ENCODE data around the gene FSIP1. TPM values are rescaled to one million over a fixed set of nuclear protein-coding genes. Genes with fewer than 3 reads are reported as not detected.

The FSIP1 gene
- total RNA-seq, 4 donors from 2014 or later, result 0.83 to 4.6 (median 1.4) TPM

DNA sequence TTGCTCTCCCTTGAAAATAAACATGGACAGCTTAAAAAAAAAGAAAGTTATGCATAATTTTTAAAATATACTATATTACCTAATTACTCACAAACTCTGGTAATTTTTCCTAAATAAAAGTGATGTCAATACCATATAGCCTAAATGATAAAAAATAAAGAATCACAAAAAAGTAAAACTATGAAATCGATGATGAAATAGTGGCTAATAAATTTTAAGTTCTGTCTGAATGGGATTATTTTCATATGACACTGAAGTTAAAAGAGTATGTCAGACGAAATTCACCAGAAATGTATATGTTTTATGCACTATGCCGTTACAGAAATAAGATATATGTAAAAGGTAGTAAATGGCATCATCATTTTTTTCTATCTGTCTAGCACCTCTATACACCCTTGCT is 51.4 kb downstream of the FSIP1 start:
- no peak for TF ChIP-seq POLR2AphosphoS5 (IDR thresholded peaks at IDR 0.05)
- TF ChIP-seq POLR2A (IDR thresholded peaks at IDR 0.05; ENCODE audit: low read depth), result no peak
- no peak for TF ChIP-seq EP300 (IDR thresholded peaks at IDR 0.05)
- TF ChIP-seq, protein P1, sequence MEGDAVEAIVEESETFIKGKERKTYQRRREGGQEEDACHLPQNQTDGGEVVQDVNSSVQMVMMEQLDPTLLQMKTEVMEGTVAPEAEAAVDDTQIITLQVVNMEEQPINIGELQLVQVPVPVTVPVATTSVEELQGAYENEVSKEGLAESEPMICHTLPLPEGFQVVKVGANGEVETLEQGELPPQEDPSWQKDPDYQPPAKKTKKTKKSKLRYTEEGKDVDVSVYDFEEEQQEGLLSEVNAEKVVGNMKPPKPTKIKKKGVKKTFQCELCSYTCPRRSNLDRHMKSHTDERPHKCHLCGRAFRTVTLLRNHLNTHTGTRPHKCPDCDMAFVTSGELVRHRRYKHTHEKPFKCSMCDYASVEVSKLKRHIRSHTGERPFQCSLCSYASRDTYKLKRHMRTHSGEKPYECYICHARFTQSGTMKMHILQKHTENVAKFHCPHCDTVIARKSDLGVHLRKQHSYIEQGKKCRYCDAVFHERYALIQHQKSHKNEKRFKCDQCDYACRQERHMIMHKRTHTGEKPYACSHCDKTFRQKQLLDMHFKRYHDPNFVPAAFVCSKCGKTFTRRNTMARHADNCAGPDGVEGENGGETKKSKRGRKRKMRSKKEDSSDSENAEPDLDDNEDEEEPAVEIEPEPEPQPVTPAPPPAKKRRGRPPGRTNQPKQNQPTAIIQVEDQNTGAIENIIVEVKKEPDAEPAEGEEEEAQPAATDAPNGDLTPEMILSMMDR (IDR thresholded peaks at IDR 0.05), result no peak
- Histone ChIP-seq H3K9me3 (no peaks in the 10 kb centered on the region), H3K27me3 (no peaks in the 10 kb centered on the region), H3K4me3 (no peak overlapping the region), H3K27ac (replicated peaks in 1 of 4) (no peak overlapping the region), H3K4me1 (peaks cover 0 to 4% (median under 1%) of the 10 kb centered on the region in 4 donors), H3K36me3 (no peaks in the 10 kb centered on the region)
- no peak for DNase-seq (ENCODE audit: extremely low spot score)
- WGBS, result 87% methylated on average over 3 of the region's 3 CpGs
- intact Hi-C loops (cut with DNase I), result no loop called here

DNA sequence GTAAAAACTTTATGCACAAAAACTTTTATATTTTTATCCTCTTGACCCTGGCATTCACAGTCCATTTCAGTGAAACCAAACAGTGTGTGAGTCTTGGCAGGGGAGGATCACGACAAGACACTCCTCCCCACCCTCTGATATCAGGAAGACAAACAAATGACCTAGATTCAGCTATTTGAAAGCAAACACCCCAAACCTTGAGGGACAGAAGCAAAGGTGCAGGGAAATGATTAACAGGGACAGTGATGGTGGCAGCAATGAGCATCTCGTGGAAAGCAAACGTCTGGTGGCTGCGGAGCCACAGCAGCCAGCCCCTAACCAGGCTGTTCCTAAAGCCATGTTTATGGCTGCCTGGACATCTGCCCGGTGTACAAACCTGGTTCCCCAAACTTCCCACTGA is 52.1 kb downstream of the FSIP1 start:
- no peaks in the 10 kb centered on the region for H3K36me3 ChIP-seq
- H3K4me3 ChIP-seq, result no peak overlapping the region
- intact Hi-C loops (cut with DNase I), result no loop called here
- no peaks in the 10 kb centered on the region for H3K9me3 ChIP-seq
- TF ChIP-seq POLR2A (IDR thresholded peaks at IDR 0.05; ENCODE audit: low read depth) (no peak), EP300 (IDR thresholded peaks at IDR 0.05) (no peak), POLR2AphosphoS5 (IDR thresholded peaks at IDR 0.05) (no peak)
- TF ChIP-seq, protein P1 (IDR thresholded peaks at IDR 0.05), result no peak
- no peaks in the 10 kb centered on the region for H3K27me3 ChIP-seq
- no peak overlapping the region for H3K27ac ChIP-seq (replicated peaks in 1 of 4)
- no peak for DNase-seq (ENCODE audit: extremely low spot score)
- H3K4me1 ChIP-seq, result no peaks in the 10 kb centered on the region
- WGBS, result 71% methylated on average over 5 of the region's 5 CpGs

DNA sequence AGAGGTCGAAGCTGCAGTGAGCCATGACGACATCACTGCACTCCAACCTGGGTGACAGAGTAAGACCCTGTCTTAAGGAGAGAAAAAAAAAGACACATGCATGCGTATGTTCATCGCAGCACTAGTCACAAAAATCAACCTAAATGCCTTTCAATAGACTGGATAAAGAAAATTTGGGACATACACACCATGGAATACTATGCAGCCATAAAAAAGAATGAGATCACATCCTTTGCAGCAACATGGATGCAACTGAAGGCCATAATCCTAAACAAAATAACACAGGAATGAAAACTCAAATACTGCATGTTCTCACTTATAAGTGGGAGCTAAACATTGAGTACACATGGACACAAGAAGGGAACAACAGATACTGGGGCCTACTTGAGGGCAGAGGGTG is 53.1 kb downstream of the FSIP1 start:
- H3K36me3 ChIP-seq, result no peaks in the 10 kb centered on the region
- WGBS, result 95% methylated on average over 4 of the region's 4 CpGs
- no peaks in the 10 kb centered on the region for H3K4me1 ChIP-seq
- intact Hi-C loops (cut with DNase I), result no loop called here
- H3K27me3 ChIP-seq, result no peaks in the 10 kb centered on the region
- H3K9me3 ChIP-seq, result no peaks in the 10 kb centered on the region
- TF ChIP-seq, protein P1 (IDR thresholded peaks at IDR 0.05), result no peak
- TF ChIP-seq POLR2A (IDR thresholded peaks at IDR 0.05; ENCODE audit: low read depth) (no peak), EP300 (IDR thresholded peaks at IDR 0.05) (no peak), POLR2AphosphoS5 (IDR thresholded peaks at IDR 0.05) (no peak)
- H3K4me3 ChIP-seq, result no peak overlapping the region
- no peak for DNase-seq (ENCODE audit: extremely low spot score)
- H3K27ac ChIP-seq (replicated peaks in 1 of 4), result no peak overlapping the region

DNA sequence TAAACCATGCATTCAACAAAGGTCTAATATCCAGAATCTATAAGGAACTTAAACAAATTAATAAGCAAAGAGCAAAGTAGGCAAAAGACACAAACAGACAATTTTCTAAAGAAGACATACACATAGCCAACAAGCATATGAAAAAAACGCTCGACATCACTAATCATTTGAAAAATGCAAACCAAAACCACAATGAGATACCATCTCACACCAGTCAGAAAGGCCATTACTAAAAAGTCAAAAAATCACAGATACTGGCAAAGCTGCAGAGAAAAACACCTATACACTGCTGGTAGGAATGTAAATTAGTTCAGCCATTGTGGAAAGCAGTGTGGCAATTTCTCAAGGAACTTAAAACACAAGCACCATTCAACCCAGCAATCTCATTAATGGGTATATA is 53.8 kb downstream of the FSIP1 start:
- TF ChIP-seq POLR2A (IDR thresholded peaks at IDR 0.05; ENCODE audit: low read depth) (no peak), POLR2AphosphoS5 (IDR thresholded peaks at IDR 0.05) (no peak), EP300 (IDR thresholded peaks at IDR 0.05) (no peak)
- TF ChIP-seq, protein P1 (IDR thresholded peaks at IDR 0.05), result no peak
- WGBS, result 98% methylated on average over 2 of the region's 2 CpGs
- Histone ChIP-seq H3K4me3 (no peak overlapping the region), H3K27ac (replicated peaks in 1 of 4) (no peak overlapping the region), H3K36me3 (no peaks in the 10 kb centered on the region), H3K4me1 (peaks cover 0 to under 1% (median 0%) of the 10 kb centered on the region in 4 donors), H3K27me3 (no peaks in the 10 kb centered on the region), H3K9me3 (no peaks in the 10 kb centered on the region)
- DNase-seq (ENCODE audit: extremely low spot score), result no peak
- intact Hi-C loops (cut with DNase I), result no loop called here

DNA sequence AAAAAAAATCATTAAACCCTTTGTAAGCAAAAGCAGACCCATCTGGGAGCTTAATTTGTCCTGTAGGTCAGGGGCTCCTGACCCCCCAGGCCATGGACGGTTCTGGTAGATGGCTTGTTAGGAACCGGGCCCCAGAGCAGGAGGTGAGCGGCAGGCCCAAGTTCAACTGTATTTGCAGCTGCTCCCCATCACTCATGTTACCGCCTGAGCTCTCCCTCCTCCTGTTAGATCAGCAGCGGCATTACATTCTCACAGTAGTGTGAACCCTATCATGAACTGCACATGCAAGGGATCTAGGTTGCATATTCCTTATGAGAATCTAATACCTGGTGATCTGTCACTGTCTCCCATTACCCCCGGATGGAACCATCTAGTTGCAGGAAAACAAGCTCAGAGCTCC is 60.7 kb downstream of the FSIP1 start:
- Histone ChIP-seq H3K9me3 (no peaks in the 10 kb centered on the region), H3K27me3 (no peaks in the 10 kb centered on the region), H3K4me1 (peaks cover 0 to 19% (median 10%) of the 10 kb centered on the region in 4 donors), H3K36me3 (no peaks in the 10 kb centered on the region), H3K4me3 (no peak overlapping the region), H3K27ac (replicated peaks in 1 of 4) (no peak overlapping the region)
- intact Hi-C loops (cut with DNase I), result no loop called here
- TF ChIP-seq EP300 (IDR thresholded peaks at IDR 0.05) (no peak), POLR2AphosphoS5 (IDR thresholded peaks at IDR 0.05) (no peak), POLR2A (IDR thresholded peaks at IDR 0.05; ENCODE audit: low read depth) (no peak)
- TF ChIP-seq, protein P1 (IDR thresholded peaks at IDR 0.05), result no peak
- DNase-seq (ENCODE audit: extremely low spot score), result no peak
- 88% methylated on average over 6 of the region's 6 CpGs for WGBS
